ENCODE results near the gene ARHGEF37.
"Not testable (repeated sequence)": the region's sequence is repeated elsewhere in the genome, so short reads cannot be mapped to it uniquely, and the experiment has no call there.

ARHGEF37 gene

GRCh38 chr5:149632311-149633251 lies 51.3 kb downstream of the ARHGEF37 start:
- peak; percentile 80 for DNase-seq

- peak; percentile 40 for DNase-seq
Observed at GRCh38 chr5:149633476-149634350, 52.4 kb downstream of the ARHGEF37 start.

- no peak for DNase-seq
Observed at GRCh38 chr5:149635394-149635793, 54.1 kb downstream of the ARHGEF37 start.

GRCh38 chr5:149636191-149636860 lies 55.0 kb downstream of the ARHGEF37 start:
- DNase-seq, result no peak

GRCh38 chr5:149636861-149637246 lies 55.6 kb downstream of the ARHGEF37 start:
- peak; percentile 78 for DNase-seq

GRCh38 chr5:149638136-149638535 lies 56.8 kb downstream of the ARHGEF37 start:
- DNase-seq, result no peak

- no peak for DNase-seq
Observed at GRCh38 chr5:149638546-149639241, 57.4 kb downstream of the ARHGEF37 start.

GRCh38 chr5:149639737-149640136 lies 58.4 kb downstream of the ARHGEF37 start:
- no peak for DNase-seq

- DNase-seq, result no peak
Observed at GRCh38 chr5:149640350-149640999, 59.2 kb downstream of the ARHGEF37 start.

GRCh38 chr5:149641000-149641576 lies 59.8 kb downstream of the ARHGEF37 start:
- peak; percentile 24 for DNase-seq

GRCh38 chr5:149641600-149641999 lies 60.3 kb downstream of the ARHGEF37 start:
- no peak for DNase-seq

- no peak for DNase-seq
Observed at GRCh38 chr5:149643781-149644180, 62.5 kb downstream of the ARHGEF37 start.

- no peak for DNase-seq
Observed at GRCh38 chr5:149644629-149645028, 63.3 kb downstream of the ARHGEF37 start.

GRCh38 chr5:149645236-149645635 lies 63.9 kb downstream of the ARHGEF37 start:
- no peak for DNase-seq

GRCh38 chr5:149645725-149646124 lies 64.4 kb downstream of the ARHGEF37 start:
- DNase-seq, result no peak

GRCh38 chr5:149646564-149646963 lies 65.3 kb downstream of the ARHGEF37 start:
- no peak for DNase-seq

- no peak for DNase-seq
Observed at GRCh38 chr5:149647334-149647733, 66.0 kb downstream of the ARHGEF37 start.

- DNase-seq, result not testable (repeated sequence)
Observed at GRCh38 chr5:149648464-149649393, 67.4 kb downstream of the ARHGEF37 start.

- DNase-seq, result not testable (repeated sequence)
Observed at GRCh38 chr5:149649730-149650129, 68.4 kb downstream of the ARHGEF37 start.

GRCh38 chr5:149651686-149652085 lies 70.4 kb downstream of the ARHGEF37 start:
- DNase-seq, result no peak
